NCI-H146 treated with DMSO at 0.1 percent for 48 hours (cell line): ENCODE results near the gene IGFBP6.
A peak's percentile ranks its signal among the peaks of the same experiment; 100 is the strongest.

Experiments
- DNase-seq: peaks from one replicate; lab custom pipeline; 2025; ENCODE audit not compliant: unreplicated experiment; lab: John Stamatoyannopoulos, UW

IGFBP6 gene

GRCh38 chr12:53069621-53070410 is 27.7 kb upstream of the IGFBP6 start:
- no peak for DNase-seq

GRCh38 chr12:53070877-53071492 is 26.5 kb upstream of the IGFBP6 start:
- no peak for DNase-seq

- DNase-seq: no peak
Measured at GRCh38 chr12:53071591-53072551, 25.6 kb upstream of the IGFBP6 start.

GRCh38 chr12:53073881-53074280 is 23.6 kb upstream of the IGFBP6 start:
- DNase-seq: no peak

- DNase-seq: no peak
Measured at GRCh38 chr12:53074283-53074998, 23.0 kb upstream of the IGFBP6 start.

- no peak for DNase-seq
Measured at GRCh38 chr12:53074999-53075370, 22.5 kb upstream of the IGFBP6 start.

GRCh38 chr12:53076461-53076860 is 21.0 kb upstream of the IGFBP6 start:
- DNase-seq: no peak

GRCh38 chr12:53077030-53077429 is 20.4 kb upstream of the IGFBP6 start:
- no peak for DNase-seq

- no peak for DNase-seq
Measured at GRCh38 chr12:53078425-53079225, 18.8 kb upstream of the IGFBP6 start.

GRCh38 chr12:53079226-53080117 is 18.0 kb upstream of the IGFBP6 start, which contains the start of gene SPRYD3:
TSS of gene SPRYD3 (minus strand) at chr12:53079390. CDS start at chr12:53079333, 57 bp downstream.
- peak; percentile 96 for DNase-seq

GRCh38 chr12:53082637-53083175 is 14.8 kb upstream of the IGFBP6 start:
- DNase-seq: no peak

GRCh38 chr12:53086361-53086760 is 11.1 kb upstream of the IGFBP6 start:
- no peak for DNase-seq

GRCh38 chr12:53090105-53090504 is 7.4 kb upstream of the IGFBP6 start:
- DNase-seq: no peak

- no peak for DNase-seq
Measured at GRCh38 chr12:53090554-53090953, 6.9 kb upstream of the IGFBP6 start.

GRCh38 chr12:53091756-53092155 is 5.7 kb upstream of the IGFBP6 start:
- DNase-seq: no peak

- DNase-seq: no peak
Measured at GRCh38 chr12:53093777-53094393, 3.6 kb upstream of the IGFBP6 start.

GRCh38 chr12:53094394-53094787 is 3.1 kb upstream of the IGFBP6 start:
- no peak for DNase-seq
